Uterus (tissue), 4 donors: ENCODE data around the gene ARFIP1. TPM values are rescaled to one million over a fixed set of nuclear protein-coding genes. Genes with fewer than 3 reads are reported as not detected.

Experiments
- DNase-seq, 2 donors: peaks; one replicate each; pipeline ENCODE4 v3.0.0-alpha.2; 2019 to 2020
- H3K27ac ChIP-seq, 2 donors: fragments of 200-600 bp; sonication (generic); 1 replicate in 1 of 2; 2 replicates in 1 of 2; pipeline ENCODE4 v1.5.1; 2016 to 2018
- H3K27me3 ChIP-seq, 2 donors: fragments of 200-600 bp; sonication (generic); one replicate each; pipeline ENCODE4 v1.5.1; 2018 to 2019; ENCODE audit warnings: control low read depth in 1 of 2
- H3K36me3 ChIP-seq, 2 donors: fragments of 200-600 bp; sonication (generic); one replicate each; pipeline ENCODE4 v1.5.1; 2019; ENCODE audit warnings: control low read depth in 1 of 2
- H3K4me1 ChIP-seq, 2 donors: fragments of 200-600 bp; sonication (generic); one replicate each; pipeline ENCODE4 v1.5.1; 2018 to 2019; ENCODE audit warnings: control low read depth in 1 of 2
- H3K4me3 ChIP-seq, 2 donors: fragments of 200-600 bp; sonication (generic); 1 replicate in 1 of 2; 2 replicates in 1 of 2; pipeline ENCODE4 v1.5.1; 2018 to 2019; ENCODE audit warnings: mild to moderate bottlenecking in 1 of 2
- H3K9me3 ChIP-seq, 2 donors: fragments of 200-600 bp; sonication (generic); one replicate each; pipeline ENCODE4 v1.5.1; 2019; ENCODE audit warnings: control low read depth in 1 of 2
- CTCF ChIP-seq, 4 experiments: fragments of 200-600 bp in 2 of 4; fragments of 450-650 bp in 2 of 4; sonication (generic) in 2 of 4; IDR thresholded peaks; one replicate each; pipeline ENCODE4 v1.5.1; 2016 to 2019; ENCODE audit warnings: antibody characterized with exemption in 4 of 4, mild to moderate bottlenecking in 2 of 4, moderate library complexity in 1 of 4
- POLR2A ChIP-seq, 2 donors: fragments of 450-650 bp; IDR thresholded peaks; one replicate each; pipeline ENCODE4 v1.6.1; 2016; ENCODE audit warnings: antibody characterized with exemption in 2 of 2, mild to moderate bottlenecking in 1 of 2, moderate library complexity in 1 of 2
- intact Hi-C: fragments of 100-400 bp; cut with DNase I; formaldehyde crosslinking; loops from one replicate; pipeline ENCODE4 v1.15.1; 2023; ENCODE audit warnings: low total_unique reads
- total RNA-seq, 4 donors: library from RNA; depleted of rRNA in 3 of 4; stranded (reverse); fragments of >200 nt in 3 of 4; gene quantifications; one replicate each; pipeline versions ENCODE4 v1.1.0 to v1.2.4, GENCODE V29; 2014 to 2023
- donor health status: DM: yes; HTN: yes; CAD: no.

ARFIP1 gene
- total RNA-seq, 4 donors from 2014 or later: 19.5 to 75.6 (median 34.1) TPM

DNA sequence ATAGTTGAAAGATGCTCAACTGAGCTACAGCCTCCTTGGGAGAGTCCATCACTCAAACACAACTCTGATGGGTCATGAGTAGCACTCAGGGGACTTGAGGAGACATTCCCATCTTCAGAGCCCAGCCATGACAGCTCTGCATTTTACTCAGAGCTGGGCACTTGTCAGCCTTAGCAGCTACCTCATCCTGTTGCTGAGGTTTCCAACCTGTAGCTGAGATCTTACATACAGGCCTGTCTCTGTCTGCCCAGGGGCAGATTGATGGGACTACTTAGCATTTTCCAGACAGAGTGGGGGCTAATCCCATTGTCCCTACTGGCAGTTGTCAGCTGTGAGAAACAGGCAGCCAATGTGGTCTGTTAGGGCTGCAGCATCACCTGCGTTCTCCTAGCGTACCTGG lies 159.9 kb downstream of the ARFIP1 start:
- DNase-seq: no peak
- H3K4me1 ChIP-seq: no peaks in the 10 kb centered on the region
- no peak for TF ChIP-seq CTCF (IDR thresholded peaks at IDR 0.05)
- no peak for TF ChIP-seq POLR2A (IDR thresholded peaks at IDR 0.05)
- H3K27ac ChIP-seq: no peak overlapping the region
- H3K36me3 ChIP-seq: no peaks in the 10 kb centered on the region
- H3K4me3 ChIP-seq: no peak overlapping the region
- peaks cover 0 to 2% of the 10 kb centered on the region in 2 donors for H3K27me3 ChIP-seq
- H3K9me3 ChIP-seq: no peaks in the 10 kb centered on the region
- intact Hi-C loops: no loop called here

- DNase-seq: no peak
- Histone ChIP-seq H3K36me3 (no peaks in the 10 kb centered on the region), H3K9me3 (no peaks in the 10 kb centered on the region), H3K27me3 (peaks cover 0 to 2% of the 10 kb centered on the region in 2 donors), H3K4me1 (no peaks in the 10 kb centered on the region), H3K4me3 (no peak overlapping the region), H3K27ac (no peak overlapping the region)
- no peak for TF ChIP-seq POLR2A (IDR thresholded peaks at IDR 0.05)
- TF ChIP-seq CTCF (IDR thresholded peaks at IDR 0.05): no peak
- intact Hi-C loops: no loop called here
Observed at GRCh38 chr4:152940461-152940860, 160.7 kb downstream of the ARFIP1 start.

GRCh38 chr4:152941411-152941810 lies 161.7 kb downstream of the ARFIP1 start:
- no peak overlapping the region for H3K4me3 ChIP-seq
- no peaks in the 10 kb centered on the region for H3K4me1 ChIP-seq
- intact Hi-C loops: no loop called here
- H3K9me3 ChIP-seq: no peaks in the 10 kb centered on the region
- H3K27ac ChIP-seq: no peak overlapping the region
- no peaks in the 10 kb centered on the region for H3K36me3 ChIP-seq
- H3K27me3 ChIP-seq: peaks cover 0 to 2% of the 10 kb centered on the region in 2 donors
- no peak for TF ChIP-seq POLR2A (IDR thresholded peaks at IDR 0.05)
- TF ChIP-seq CTCF (IDR thresholded peaks at IDR 0.05): no peak
- no peak for DNase-seq

GRCh38 chr4:152942346-152942745 lies 162.6 kb downstream of the ARFIP1 start:
- no peak for DNase-seq
- no peak for TF ChIP-seq CTCF (IDR thresholded peaks at IDR 0.05)
- Histone ChIP-seq H3K4me1 (no peaks in the 10 kb centered on the region), H3K27me3 (no peaks in the 10 kb centered on the region), H3K27ac (no peak overlapping the region), H3K9me3 (no peaks in the 10 kb centered on the region), H3K4me3 (no peak overlapping the region), H3K36me3 (no peaks in the 10 kb centered on the region)
- intact Hi-C loops: no loop called here

DNA sequence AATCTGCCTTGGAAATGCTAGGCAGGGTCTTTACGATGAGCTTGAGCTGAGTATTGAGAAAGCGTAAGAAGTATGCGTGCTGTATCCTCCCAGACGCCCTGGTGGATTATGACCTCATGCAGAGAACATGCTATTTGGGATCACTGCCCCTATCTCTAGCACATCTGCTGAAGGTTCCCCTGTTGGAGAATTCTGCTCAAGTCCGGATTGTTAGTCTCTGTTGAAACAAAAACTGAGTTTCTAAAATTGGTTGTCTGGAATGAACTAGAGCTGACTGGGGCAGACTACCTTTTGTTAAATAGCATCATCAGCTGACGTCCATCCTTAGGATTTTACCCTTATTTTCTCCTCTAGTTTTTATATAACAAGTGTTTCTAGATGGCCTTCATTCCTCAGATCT lies 163.9 kb downstream of the ARFIP1 start:
- Histone ChIP-seq H3K27ac (peak overlapping the region; percentile 61 to 63), H3K27me3 (no peaks in the 10 kb centered on the region), H3K9me3 (no peaks in the 10 kb centered on the region), H3K36me3 (no peaks in the 10 kb centered on the region), H3K4me3 (no peak overlapping the region), H3K4me1 (no peaks in the 10 kb centered on the region)
- intact Hi-C loops: no loop called here
- DNase-seq: peak; percentile 39 to 40
- TF ChIP-seq POLR2A (IDR thresholded peaks at IDR 0.05) (no peak), CTCF (IDR thresholded peaks at IDR 0.05) (no peak)
